AML-193 (cell line): ENCODE results near the gene FAM186B.
A peak's percentile ranks its signal among the peaks of the same experiment; 100 is the strongest.

Source experiments
- DNase-seq, 2 experiments: peaks; one replicate each; lab custom pipeline; 2025; lab: John Stamatoyannopoulos, UW

The FAM186B gene

DNA sequence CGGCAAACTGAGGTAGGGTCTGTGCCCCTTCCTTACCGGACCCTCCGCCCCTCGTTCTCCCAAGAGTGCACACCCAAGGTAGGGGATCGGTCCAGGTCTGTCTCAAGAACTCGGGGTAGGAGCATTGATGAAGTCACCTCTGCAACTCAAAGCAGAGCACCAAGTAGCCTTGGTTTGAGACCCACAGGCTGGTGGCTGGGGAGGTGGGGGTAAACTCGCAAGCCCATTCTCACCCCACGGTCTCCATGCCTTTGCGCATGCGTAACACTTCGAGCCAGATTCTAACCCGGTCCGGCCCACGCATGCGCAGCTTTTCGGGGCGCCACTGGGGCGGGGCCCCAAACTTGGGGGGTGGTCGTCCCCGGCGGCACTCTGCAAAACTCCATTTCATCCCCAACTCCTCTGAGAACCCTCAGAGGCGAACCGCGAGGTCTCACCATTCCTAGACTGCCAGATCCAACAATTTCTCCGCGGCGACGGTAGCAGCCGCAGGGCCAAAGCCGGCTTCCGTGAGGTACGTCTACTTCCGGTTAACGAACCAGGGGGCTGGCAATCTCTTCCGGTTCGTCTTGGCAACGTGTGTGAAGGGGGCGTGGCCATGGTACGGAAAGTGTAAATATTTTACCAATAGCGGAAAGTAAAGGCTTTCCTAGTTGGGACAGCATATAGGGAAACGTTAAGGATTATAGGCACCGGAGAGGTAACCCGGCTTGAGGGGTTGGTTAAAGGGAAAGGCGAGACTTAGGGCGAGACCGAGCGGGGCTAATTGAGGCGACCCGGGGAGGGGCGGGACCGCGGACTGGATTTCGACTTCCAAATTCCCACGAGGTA, 37.6 kb downstream of the FAM186B start, which contains the start of gene MCRS1:
Gene MCRS1 (minus strand): TSS at position 532 of the 831 bp plus-strand sequence. CDS start 1,411 bp downstream, outside the sequence.
- DNase-seq, result peak; percentile 90 to 91

GRCh38 chr12:49567302-49567610, 38.2 kb downstream of the FAM186B start:
- no peak for DNase-seq

- DNase-seq, result no peak
Observed at GRCh38 chr12:49566361-49566760, 39.1 kb downstream of the FAM186B start.

GRCh38 chr12:49565406-49566265, 39.8 kb downstream of the FAM186B start:
- DNase-seq, result no peak

GRCh38 chr12:49564686-49565405, 40.6 kb downstream of the FAM186B start:
- no peak for DNase-seq

GRCh38 chr12:49563951-49564685, 41.3 kb downstream of the FAM186B start:
- no peak for DNase-seq

- no peak for DNase-seq
Observed at GRCh38 chr12:49562831-49563230, 42.6 kb downstream of the FAM186B start.

DNA sequence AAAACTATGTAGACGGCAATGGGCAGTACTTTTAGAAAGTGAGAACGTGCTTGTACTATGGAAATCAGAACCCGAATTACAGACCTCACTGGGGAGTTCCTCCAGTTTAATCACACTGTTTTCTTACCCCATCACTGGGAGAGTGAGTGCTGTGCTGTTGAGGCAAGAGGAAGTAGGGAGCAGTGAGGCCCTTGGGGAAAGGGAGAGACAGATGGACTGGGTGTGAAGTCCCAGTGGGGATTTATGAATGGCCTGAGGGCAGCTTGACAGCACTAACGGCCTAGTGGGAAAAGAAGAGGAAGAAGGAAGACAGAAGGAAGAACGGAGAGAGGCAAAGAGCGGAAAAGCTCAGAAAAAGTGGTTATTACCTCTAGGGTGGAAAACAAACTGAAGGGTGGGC, 43.2 kb downstream of the FAM186B start:
- DNase-seq, result no peak

DNA sequence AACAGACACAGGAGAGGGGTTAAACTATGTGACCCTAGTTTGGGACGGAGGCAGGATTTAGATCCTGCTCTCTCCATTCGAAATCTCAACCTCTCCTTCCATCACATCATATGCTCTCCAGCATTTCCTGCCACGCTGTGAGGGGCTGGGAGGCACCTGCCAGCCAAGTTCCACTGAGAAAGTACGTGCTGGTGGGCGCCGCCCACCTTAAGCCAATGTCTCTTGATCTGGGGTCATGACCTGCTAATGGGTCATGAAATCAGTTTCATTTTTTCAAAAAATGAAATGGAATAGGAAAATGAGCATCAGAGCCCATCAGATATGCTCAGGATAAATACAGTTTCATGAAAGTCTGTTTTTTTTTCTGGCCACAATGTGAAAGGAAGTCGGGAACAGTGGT, 44.7 kb downstream of the FAM186B start:
- DNase-seq, result no peak

GRCh38 chr12:49559011-49559675, 46.3 kb downstream of the FAM186B start:
- no peak for DNase-seq

DNA sequence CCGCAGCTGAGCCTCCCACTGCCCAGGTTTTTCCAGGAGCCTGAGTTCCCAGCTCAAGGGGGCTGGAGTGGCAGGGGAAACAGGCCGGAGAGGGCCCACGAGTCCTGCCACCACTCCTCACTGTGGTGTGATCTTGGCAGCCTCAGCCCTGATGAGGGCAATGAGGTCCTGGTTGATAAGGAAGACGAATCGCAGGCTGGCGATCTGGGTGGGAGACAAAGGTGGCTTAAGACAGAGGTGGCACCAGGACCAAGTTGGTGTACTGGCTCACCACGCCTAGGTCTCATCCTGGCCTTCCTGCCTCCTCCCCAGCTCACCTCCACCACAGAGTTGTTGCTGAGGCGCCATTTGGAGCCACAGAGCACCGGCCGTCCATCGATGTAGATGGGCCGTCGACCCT, 46.9 kb downstream of the FAM186B start:
- DNase-seq, result no peak

DNA sequence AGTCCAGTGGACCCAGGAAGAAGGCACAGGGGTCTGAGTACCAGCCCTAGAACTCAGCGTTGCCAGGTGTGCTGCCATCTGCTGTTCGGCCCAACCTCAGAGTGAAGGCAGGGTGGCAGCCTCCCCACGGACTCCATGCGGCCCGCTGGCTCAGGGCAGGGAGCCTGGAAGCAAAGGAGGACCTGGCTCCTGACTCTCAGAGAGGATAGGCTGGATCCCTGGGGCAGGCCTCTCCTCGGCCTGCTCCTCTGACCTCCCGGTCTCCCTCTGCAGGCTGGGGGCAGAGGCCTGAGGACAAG, 47.6 kb downstream of the FAM186B start:
- no peak for DNase-seq

- no peak for DNase-seq
Observed at GRCh38 chr12:49557187-49557916, 48.1 kb downstream of the FAM186B start.

GRCh38 chr12:49556391-49557186, 48.9 kb downstream of the FAM186B start:
- no peak for DNase-seq

- DNase-seq, result no peak
Observed at GRCh38 chr12:49555631-49556390, 49.6 kb downstream of the FAM186B start.

- DNase-seq, result no peak
Observed at GRCh38 chr12:49554266-49554665, 51.2 kb downstream of the FAM186B start.

GRCh38 chr12:49553512-49554088, 51.8 kb downstream of the FAM186B start:
- DNase-seq, result peak; percentile 24 to 38

DNA sequence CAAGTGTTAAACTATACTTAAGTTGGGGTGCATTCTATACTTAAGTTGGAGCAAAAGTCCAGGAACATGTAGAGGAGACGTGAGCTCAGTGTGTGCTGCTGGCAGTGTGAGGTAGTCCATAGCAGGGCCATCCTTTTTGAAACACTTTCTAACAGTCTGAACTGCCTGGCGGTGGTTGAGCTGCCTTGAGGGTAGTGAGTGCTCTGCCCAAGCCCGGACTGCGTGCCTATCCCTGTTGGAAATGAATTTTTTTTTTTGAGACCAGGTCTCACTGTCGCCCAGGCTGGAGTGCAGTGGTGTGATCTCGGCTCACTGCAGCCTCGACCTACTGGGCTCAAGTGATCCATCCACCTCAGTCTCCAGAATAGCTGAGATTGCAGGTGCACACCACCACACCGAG, 52.5 kb downstream of the FAM186B start:
- no peak for DNase-seq

GRCh38 chr12:49552425-49552824, 53.0 kb downstream of the FAM186B start:
- no peak for DNase-seq
